GM15510 (cell line): Measurements from ENCODE around the gene SRD5A1.
A peak's percentile ranks its signal among the peaks of the same experiment; 100 is the strongest.

Source experiments
- POLR2A ChIP-seq: IDR thresholded peaks from 3 replicates; pipeline ENCODE4 v1.6.1; 2011; ENCODE audit warnings: borderline replicate concordance; ENCODE audit not compliant: insufficient read length; ENCODE audit errors: extremely low read depth

The SRD5A1 gene

GRCh38 chr5:6626508-6626907, 6.7 kb upstream of the SRD5A1 start:
- TF ChIP-seq POLR2A, result no peak

DNA sequence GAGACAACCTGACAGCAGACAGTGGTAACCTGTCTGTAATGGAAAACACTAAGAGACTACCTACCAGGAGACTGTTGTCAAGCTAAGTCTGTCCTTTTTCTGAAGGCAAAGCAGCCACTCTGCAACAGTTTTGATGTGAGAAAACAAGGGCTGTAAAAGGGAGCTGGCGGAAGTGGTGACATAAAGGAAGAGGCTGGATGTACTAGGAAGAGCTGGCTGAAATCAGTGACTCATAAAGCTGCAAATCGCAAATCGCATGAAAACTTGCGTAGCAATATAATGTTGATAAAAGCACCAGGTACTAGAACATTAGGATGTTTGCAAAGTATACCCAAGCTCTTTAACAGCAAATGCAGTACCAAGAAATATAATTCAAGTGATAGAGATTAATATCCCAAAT, 1.8 kb upstream of the SRD5A1 start:
- no peak for TF ChIP-seq POLR2A

GRCh38 chr5:6632324-6632887, 834 bp upstream of the SRD5A1 start:
- no peak for TF ChIP-seq POLR2A

DNA sequence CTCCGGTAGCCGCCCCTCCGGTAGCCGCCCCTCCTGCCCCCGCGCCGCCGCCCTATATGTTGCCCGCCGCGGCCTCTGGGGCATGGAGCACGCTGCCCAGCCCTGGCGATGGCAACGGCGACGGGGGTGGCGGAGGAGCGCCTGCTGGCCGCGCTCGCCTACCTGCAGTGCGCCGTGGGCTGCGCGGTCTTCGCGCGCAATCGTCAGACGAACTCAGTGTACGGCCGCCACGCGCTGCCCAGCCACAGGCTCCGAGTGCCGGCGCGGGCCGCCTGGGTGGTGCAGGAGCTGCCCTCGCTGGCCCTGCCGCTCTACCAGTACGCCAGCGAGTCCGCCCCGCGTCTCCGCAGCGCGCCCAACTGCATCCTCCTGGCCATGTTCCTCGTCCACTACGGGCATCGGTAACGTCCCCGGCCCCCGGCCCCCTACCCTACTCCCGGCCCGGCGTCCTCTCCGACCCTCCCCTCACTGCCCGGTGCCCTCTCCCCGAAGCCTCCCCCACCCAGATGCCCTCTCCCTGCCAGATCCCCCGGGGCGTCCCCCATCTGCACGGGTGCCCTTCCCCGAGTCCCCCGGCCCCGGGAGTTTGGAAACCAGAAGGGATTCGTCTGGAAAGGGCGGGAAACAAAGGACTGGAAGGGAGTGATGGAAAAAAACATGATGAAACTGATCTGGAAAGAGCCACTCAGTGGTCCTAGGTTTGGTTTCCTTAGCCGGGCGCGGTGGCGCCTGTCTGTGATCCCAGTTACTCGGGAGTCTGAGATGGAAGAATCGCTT, 417 bp downstream of the SRD5A1 start:
- TF ChIP-seq POLR2A, result peak; percentile 48

DNA sequence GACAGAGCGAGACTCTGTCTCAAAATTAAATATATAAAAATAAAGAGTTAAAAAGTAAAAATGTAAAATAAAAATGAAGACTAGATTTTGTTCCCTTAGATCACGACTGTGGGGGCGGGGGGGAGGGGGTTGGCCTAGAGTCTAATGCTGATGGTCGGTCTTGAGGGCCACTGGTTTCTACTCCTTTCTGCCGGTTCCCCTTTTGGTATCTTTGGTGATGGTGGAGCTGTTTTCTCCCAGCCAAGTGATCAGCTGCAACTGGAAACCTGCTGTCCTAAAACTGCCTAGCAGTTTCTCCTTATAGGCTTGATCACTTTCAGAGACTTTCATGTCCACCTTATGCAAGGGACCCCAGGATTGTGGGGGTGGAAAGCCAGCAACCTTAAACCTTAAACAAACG, 1.1 kb downstream of the SRD5A1 start:
- no peak for TF ChIP-seq POLR2A

DNA sequence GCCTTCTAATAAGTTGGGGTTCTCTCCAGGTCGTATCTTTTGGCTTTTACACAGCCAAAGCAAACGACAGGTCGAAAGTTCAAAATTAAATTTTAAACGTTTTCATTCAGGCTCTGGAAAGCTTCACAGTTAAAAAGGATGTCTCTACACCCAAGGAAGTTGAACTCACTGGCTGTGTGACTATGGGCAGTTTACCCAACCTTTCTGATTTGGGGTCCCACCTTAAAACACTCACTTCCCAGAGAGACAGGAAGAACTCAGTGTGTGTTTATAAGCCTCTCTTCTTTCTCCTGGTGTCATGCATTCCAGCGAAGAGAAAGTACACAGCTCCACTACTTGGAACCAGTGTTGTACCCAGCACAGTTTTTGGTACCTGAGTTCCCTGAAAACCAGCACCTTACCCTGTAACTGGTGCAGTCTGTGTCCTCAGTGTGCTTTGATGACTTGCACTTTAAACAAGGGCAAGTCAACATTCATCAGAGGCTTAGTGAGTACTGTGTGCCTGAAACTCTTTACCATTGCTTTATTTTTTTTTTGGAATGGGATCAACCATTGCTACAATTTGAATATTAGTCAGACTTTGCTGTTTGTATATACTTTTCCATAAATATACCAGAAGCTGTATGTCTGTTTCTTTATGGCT, 1.7 kb downstream of the SRD5A1 start:
- TF ChIP-seq POLR2A, result no peak

- no peak for TF ChIP-seq POLR2A
Observed at GRCh38 chr5:6636293-6636692, 3.1 kb downstream of the SRD5A1 start.

DNA sequence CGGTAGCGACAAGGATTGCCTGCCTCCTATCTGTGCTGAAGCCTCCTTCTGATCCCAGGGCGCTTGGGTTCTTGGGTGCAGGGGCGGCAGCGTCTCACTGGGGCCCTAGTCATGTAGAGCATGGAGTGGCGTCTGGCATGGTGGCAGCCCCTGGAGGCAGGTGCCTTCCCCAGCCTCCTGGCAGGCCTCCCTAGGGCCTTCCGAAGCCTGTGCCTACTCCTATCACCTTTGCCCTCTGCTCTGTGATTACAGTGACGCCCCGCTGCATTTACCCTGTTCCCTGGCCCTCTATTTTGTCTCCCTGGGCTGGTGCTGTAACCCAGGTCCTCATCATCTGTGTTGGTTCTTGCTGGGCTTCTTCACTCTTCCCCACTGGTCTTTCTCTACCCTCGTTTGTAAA, 3.8 kb downstream of the SRD5A1 start:
- TF ChIP-seq POLR2A, result no peak

DNA sequence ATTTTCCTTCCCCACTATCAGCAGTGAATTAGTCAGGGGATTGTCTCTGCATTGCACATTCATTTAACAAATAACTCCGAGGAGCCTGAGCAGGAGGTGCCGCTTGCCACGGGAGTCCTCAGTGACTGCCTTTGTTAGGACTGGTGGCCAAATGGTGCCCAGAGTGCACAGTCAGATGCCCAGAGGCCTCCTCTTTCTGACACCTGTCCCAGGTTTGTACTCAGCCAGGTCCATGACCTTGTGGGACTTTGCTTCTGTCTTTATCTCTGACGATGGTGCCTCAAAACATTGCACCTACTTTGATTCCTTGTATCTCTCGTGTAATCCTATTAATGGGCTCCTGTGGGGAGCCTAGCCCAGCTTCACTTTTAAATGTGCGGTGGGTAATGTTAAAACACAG, 4.3 kb downstream of the SRD5A1 start:
- no peak for TF ChIP-seq POLR2A

- TF ChIP-seq POLR2A, result no peak
Observed at GRCh38 chr5:6638236-6638635, 5.0 kb downstream of the SRD5A1 start.

DNA sequence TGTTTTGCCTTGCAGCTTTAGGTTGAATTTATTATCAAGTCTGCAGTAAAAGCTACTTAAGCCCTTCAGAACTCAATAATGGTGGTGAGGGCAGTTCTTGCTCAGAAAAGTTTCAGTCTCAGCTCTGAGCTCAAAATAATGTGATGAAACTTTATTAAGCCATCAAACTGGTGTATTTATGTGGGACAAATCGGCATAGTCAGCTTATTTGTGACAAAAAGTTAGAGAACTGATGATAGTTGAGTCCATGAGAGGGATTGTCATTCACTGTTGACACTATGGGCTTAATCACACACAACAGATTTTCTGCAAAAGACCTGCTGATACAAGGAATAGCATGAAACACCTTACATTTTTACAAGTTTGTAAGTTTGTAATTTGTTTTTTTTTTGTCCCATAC, 9.4 kb downstream of the SRD5A1 start:
- no peak for TF ChIP-seq POLR2A

DNA sequence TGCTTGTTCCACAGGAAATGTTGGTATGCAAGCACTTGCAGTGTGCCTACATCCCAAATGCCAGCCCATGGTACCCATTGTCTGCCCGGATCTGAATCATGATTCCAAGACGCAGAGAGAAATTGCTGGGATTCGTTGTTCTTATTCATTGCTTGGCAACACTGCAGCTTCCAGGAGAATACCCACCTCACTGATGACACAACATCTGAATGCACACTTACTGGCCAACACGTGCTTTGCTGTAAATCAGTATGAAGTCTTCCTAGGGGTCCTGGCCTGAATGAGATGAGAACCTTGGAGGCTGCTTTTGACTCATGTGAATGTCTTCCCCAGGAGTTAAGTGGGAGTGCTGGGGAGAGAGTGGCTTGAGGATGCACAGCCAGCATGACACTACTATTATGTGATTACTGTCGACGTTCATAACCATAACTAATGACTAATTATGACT, 11.6 kb downstream of the SRD5A1 start:
- TF ChIP-seq POLR2A, result no peak

- no peak for TF ChIP-seq POLR2A
Observed at GRCh38 chr5:6649186-6649585, 15.9 kb downstream of the SRD5A1 start.

- TF ChIP-seq POLR2A, result no peak
Observed at GRCh38 chr5:6649681-6650080, 16.4 kb downstream of the SRD5A1 start.

DNA sequence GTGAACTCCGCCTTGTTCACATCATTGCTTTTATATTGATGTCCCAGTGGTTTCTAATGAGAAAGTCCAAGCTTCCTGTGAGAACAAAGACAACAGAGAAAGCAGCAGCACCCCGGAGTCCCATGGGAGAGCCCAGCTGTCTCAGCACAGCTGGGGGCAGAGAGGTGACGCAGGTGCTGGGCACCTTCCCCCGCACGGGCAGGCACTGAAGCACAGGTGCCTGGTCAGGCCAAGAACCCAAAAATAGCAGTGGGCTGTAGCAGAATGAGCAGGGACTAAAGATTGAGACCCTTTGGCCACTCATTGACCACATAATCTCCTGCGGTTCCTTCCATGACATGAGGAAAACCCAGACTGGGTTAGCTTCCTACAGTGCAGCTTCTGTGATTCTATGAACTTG, 18.8 kb downstream of the SRD5A1 start:
- TF ChIP-seq POLR2A, result no peak

DNA sequence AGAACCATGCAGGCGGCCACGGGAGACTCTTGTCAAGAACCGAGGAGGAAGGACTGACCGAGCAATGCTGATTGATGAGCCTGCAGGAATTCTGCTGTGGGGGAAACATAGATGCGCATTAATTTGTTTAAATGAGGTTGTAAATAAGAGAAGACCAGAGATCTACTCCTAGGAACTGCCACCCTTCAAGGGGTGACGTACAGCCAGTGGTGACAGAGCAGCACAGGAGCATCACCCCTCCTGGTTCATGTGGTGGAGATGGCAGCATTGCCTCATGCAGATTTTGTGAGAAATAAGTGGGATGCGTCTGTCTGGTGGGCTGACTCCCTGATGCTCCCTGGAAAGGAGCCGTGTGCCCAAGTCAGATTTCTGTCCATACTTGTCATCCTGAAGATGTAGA, 22.2 kb downstream of the SRD5A1 start:
- TF ChIP-seq POLR2A, result no peak

GRCh38 chr5:6656680-6657079, 23.4 kb downstream of the SRD5A1 start:
- no peak for TF ChIP-seq POLR2A
